Kidney epithelial cell (primary cell): Measurements from ENCODE around the gene YIF1A. TPM values are rescaled to one million over a fixed set of nuclear protein-coding genes. Genes with fewer than 3 reads are reported as not detected.

Experiments
- DNase-seq: peaks from one replicate; pipeline ENCODE4 v3.0.0-alpha.2; 2010; ENCODE audit warnings: low read depth
- H3K27me3 ChIP-seq: 2 replicates; pipeline ENCODE4 v1.6.0; 2011; ENCODE audit warnings: low read length; ENCODE audit not compliant: control insufficient read depth, insufficient read depth
- H3K36me3 ChIP-seq: 2 replicates; pipeline ENCODE4 v1.5.1; 2011; ENCODE audit warnings: low read length; ENCODE audit not compliant: control insufficient read depth, insufficient read depth
- H3K4me3 ChIP-seq: 2 replicates; pipeline ENCODE4 v1.5.1; 2011; ENCODE audit warnings: low read depth, mild to moderate bottlenecking, control low read depth, low read length
- total RNA-seq: library from RNA; depleted of rRNA; stranded (reverse); fragments of >200 nt; gene quantifications from 2 replicates; pipeline ENCODE4 v1.2.3, GENCODE V29; 2015
- TF ChIP-seq, protein P1 (sequence below): IDR thresholded peaks from 2 replicates; pipeline ENCODE4 v1.5.1; 2011; ENCODE audit warnings: mild to moderate bottlenecking, moderate library complexity, low read length, control low read depth, inconsistent platforms; ENCODE audit not compliant: insufficient read depth, poor library complexity, severe bottlenecking

Gene YIF1A
- total RNA-seq, 1 donor from 2014 or later, result 104 TPM

DNA sequence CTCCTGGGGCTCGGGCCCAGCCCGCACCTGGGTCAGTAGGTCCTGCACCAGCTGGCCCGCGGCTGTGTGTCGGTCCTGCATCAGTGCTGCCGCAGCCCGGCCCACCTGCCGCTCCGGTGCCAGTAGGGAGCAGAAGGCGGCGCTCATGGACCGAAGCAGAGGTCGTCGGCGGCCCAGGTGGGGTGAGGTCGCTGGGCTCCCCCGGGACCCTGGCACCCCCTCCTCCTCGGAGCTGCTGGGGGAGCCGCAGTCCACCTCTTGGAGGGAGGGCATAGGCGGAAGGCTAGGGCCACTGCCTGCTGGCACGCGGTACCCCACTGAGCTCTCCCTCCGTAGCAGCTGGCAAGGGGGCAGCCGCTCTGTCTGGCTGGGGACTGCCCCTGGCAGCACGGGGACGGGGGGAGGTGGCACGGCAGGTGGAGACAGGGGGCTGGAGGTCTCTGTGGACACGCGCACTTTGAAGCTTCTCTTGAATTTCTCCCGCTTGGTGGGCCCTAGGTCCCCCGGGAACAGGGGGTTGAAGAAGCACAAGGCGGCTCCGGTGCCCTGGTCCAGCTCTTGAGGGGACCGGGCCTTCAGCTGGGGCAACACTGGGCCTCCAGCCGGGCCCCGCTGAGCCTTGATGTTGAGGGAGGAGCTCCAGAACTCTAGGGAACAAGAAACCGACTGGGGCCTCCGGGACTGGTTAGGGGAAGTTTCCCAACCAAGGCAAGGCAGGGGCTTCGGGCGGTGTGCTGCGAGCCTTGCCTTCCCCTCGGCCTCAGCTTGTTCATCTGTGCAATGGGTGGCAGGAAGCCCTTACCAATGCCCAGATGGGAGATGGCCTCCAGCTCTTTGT is 45.9 kb upstream of the YIF1A start:
- TF ChIP-seq, protein P1, sequence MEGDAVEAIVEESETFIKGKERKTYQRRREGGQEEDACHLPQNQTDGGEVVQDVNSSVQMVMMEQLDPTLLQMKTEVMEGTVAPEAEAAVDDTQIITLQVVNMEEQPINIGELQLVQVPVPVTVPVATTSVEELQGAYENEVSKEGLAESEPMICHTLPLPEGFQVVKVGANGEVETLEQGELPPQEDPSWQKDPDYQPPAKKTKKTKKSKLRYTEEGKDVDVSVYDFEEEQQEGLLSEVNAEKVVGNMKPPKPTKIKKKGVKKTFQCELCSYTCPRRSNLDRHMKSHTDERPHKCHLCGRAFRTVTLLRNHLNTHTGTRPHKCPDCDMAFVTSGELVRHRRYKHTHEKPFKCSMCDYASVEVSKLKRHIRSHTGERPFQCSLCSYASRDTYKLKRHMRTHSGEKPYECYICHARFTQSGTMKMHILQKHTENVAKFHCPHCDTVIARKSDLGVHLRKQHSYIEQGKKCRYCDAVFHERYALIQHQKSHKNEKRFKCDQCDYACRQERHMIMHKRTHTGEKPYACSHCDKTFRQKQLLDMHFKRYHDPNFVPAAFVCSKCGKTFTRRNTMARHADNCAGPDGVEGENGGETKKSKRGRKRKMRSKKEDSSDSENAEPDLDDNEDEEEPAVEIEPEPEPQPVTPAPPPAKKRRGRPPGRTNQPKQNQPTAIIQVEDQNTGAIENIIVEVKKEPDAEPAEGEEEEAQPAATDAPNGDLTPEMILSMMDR, result no peak
- no peak for DNase-seq
- Histone ChIP-seq H3K4me3 (peak overlapping the region; percentile 63), H3K36me3 (no peaks in the 10 kb centered on the region), H3K27me3 (no peaks in the 10 kb centered on the region)

DNA sequence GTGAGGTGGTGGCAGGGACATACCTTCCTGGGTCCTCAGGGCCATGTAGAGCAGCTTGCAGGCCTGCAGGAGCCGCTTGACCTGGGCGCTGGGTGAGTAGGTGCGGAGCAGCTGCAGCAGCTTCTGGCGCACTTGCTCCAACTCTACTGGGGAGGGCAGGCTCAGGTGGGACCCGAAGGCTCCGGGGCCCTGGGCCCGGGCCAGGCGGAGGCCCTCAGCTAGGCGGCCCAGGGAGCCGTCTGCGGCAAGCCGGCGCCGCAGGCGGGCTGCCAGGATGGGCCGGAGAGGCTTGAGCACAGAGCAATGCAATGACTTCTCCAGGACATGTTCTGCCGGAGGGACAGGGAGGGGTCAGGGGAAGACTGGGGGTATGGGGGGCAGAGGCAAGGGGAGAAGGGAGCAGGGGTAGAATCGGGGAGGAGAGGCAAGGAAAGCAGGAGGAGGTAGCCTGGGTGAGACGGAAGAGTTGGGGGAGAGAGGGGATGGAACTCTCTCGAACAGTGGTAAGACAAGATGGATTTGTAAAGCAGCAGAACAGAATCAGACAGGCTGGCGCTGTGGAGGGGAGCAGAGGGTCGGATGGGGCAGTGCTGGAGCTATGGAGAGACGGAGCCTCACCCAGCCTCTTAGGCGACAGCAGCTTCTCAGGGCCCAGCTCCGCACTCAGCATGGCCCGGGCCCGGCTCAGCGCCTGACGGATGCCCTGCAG is 45.1 kb upstream of the YIF1A start:
- no peak for DNase-seq
- H3K27me3 ChIP-seq, result no peaks in the 10 kb centered on the region
- H3K36me3 ChIP-seq, result no peaks in the 10 kb centered on the region
- H3K4me3 ChIP-seq, result no peak overlapping the region
- TF ChIP-seq, protein P1, result no peak

DNA sequence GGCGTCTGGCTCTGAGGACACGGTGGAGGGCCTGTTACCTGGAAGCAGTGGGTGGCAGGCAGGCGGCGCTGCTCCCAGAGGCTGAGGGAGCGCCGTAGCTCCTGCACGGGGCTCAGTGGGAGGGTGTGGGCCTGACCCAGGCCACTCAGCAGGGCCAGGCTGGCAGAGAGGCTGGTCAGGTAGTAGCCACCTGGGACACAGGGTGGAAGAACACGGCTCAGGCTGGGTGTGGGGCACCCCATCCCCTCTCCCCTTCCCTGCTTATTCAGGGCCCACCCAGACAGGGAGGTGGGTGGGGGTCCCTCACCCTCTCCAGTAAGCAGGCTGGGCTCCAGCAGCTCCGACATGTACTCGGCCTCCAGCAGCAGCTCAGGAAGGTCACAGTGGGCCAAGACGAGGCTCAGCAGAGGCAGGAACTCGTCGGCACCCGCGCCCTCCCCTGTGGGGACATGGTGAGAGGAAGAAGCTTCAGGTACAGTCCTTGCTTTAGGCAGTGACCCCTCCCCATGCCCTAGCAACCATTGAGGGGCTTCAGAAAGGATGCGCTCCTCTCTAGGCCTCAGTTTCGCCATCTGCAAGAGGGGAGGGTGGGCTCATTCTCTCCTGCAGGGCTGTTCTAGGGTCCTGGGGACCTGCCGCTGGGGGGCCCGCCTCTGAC is 44.4 kb upstream of the YIF1A start:
- H3K4me3 ChIP-seq, result no peak overlapping the region

DNA sequence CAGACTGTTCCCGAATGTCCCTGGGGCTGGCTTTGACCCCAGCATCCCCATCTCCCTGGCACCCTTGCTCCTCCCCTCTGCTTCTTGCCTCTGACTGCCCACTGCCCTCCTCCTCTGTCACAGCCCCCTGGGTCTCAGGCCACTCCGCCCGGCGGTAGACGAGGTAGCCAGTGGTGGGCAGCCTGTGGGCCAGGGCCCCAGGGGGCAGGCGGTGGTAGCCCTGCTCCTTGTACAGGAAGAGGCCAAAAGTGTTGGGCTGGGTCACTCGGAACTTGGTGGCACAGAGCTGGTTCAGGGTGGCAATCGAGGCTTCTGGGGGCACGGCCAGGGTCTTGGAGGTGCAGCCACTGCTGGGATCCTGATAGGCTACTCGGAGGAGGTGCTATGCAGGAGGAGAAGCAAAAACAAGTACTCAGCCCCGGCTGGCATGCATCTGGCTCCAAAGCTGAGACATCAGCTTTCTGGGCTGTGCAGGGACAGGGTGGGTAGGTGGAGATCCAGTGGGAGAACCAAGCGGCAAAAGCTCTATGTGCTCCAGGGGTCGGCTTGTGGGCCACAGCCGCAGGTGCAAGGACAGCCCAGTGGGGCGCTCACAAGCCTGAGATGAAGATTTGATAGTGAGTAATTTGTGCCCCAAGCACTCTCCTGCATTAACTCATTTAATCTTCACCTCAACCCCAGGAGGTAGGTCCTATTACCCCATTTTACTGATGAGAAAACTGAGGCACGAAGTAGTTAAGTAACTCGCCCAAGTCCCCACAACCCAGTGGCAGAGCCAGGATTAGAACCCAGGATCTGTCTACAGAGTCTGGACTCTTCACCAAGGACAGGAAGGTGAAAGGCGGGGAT is 43.7 kb upstream of the YIF1A start:
- DNase-seq, result no peak
- Histone ChIP-seq H3K36me3 (no peaks in the 10 kb centered on the region), H3K4me3 (no peak overlapping the region), H3K27me3 (no peaks in the 10 kb centered on the region)
- TF ChIP-seq, protein P1, result no peak

More for the DNA sequence above, 44.4 kb upstream of the YIF1A start:
- H3K36me3 ChIP-seq, result no peaks in the 10 kb centered on the region
- H3K27me3 ChIP-seq, result no peaks in the 10 kb centered on the region
- TF ChIP-seq, protein P1, result no peak
- no peak for DNase-seq

DNA sequence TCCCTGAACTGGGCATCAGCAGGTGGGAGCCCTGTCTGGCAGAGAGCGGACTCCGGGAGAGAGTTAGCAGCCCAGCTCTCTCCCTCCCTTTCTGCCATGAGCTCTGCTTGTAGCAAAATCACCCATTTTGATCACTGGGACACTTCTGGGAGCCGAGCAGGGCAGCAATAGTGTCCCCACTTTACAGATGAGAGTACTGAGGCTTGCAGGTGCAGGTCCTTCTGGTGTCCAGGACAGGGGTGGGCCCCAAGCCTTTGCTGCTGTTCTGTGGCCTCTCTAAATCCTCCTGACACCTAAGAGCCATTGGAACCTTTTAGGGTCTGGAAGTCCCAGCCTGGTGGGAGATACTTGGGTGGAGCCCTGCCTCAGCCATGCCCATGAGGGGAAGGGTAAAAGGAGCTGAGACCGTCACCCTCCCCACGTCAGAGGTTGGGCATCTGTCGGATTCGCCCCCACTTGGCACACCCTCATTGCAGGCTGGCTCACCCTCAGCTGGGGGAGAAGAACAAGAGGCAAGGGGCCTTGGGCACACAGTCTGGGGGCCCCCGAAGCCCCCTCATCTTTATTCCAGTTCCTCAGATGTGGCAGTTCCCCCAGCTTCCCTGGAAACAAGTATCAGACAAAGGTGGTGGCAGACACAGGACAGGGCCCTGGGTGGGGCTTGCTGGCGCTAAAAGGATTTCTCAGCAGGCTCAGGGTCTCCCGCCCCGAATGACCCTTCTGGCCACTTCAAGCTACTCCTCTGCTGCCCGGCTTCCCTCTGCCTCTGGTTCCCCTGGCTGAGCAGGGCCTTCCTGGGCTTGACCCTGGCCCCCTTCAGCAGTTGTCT is 42.8 kb upstream of the YIF1A start:
- Histone ChIP-seq H3K4me3 (no peak overlapping the region), H3K27me3 (no peaks in the 10 kb centered on the region), H3K36me3 (no peaks in the 10 kb centered on the region)
- TF ChIP-seq, protein P1, result no peak
- DNase-seq, result no peak
